Cerebellar nuclear complex (tissue), 1 donor: Measurements from ENCODE around the gene ARSG.
"Not testable (repeated sequence)": the region's sequence is repeated elsewhere in the genome, so short reads cannot be mapped to it uniquely, and the experiment has no call there.

Experiments used
- DNase-seq, 2 experiments: peaks; one replicate each; lab custom pipeline; 2025; lab: John Stamatoyannopoulos, UW

Gene ARSG

DNA sequence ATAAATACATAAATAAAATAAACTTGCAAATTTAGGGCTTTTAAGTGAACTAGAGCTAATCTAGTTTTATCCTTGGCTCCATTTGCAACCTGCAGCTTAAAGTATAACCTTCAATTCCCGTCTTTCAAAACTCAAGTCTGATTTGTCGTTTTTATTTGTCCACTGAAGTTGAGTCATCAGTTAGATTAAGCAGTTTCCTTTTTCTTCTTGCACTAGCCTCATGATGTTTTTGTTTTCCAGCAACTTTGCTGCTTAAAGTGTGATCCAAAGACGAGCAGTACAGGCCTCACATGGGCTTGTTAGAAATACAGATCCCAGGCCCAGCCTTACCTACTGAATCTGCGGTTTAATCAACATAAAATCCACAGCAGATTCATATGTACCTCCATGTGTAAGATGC, 13.8 kb downstream of the ARSG start:
- no peak for DNase-seq

DNA sequence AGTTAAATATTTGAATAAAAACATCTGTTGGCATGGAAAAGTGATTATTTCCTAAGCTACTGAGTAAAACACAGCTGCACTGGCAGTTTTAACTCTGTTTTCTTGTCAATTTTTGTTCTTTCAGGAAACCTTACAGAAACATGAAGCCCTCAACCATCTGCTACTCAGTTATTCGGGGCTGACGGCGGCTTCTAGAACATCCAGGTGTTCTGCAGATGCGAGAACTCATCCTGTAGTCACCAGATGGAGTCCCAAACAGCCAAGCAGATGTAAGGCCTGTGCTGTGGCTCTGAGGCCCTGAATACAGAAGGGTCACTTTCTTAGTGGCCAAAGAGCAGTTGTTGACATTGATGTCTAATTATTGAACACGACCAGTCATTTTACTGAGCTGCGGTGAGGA, 15.5 kb downstream of the ARSG start:
- no peak for DNase-seq

- DNase-seq: no peak
Observed at GRCh38 chr17:68307443-68307842, 16.1 kb downstream of the ARSG start.

GRCh38 chr17:68308486-68308885, 17.2 kb downstream of the ARSG start:
- not testable (repeated sequence) for DNase-seq

DNA sequence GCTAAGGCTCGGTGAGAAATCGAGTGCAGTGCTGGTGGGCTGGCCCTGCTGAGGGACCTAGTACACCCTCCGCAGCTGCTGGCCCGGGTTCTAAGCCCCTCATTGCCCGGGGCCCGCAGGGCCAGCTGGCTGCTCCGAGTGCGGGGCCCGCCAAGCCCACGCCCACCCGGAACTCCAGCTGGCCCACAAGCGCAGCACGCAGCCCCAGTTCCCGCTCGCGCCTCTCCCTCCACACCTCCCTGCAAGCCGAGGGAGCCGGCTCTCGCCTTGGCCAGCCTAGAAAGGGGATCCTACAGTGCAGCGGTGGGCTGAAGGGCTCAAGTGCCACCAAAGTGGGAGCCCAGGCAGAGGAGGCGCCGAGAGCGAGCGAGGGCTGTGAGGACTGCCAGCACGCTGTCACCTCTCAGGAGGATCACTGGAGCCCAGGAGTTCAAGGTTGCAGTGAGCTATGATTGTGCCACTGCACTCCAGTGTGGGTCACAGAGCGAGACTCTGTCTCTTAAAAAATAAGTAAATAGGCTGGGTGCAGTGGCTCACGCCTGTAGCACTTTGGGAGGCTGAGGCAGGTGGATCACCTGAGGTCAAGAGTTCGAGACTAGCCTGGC, 17.9 kb downstream of the ARSG start:
- not testable (repeated sequence) for DNase-seq

GRCh38 chr17:68310152-68310551, 18.9 kb downstream of the ARSG start:
- DNase-seq: no peak

DNA sequence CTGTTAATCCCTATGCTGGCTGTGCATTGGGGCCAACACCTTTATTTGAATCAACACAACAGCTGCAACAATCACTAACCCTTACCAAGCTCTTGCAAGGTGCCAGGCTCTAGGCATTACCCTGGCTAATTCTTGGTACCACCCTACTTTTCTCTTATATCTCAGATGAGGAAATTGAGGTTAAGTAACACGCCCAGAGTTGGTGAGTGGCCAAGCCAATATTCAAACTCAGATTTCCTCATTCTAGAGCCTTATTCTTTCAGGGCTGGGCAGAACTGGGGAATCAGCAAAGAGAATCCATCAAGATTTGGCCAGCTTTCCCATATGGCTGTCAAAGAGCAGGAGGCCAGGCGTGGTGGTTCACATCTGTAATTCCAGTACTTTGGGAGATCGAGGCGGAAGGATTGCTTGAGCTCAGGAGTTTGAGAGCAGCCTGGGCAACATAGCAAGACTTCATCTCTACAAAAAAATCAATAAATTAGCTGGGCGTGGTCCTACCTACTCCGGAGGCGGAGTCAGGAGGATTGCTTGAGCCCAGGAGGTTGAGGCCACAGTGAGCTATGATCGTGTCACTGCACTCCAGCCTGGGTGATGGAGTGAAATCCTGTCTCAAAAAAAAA, 23.7 kb downstream of the ARSG start:
- no peak for DNase-seq

- no peak for DNase-seq
Observed at GRCh38 chr17:68315930-68316329, 24.6 kb downstream of the ARSG start.

- DNase-seq: no peak
Observed at GRCh38 chr17:68317458-68317857, 26.2 kb downstream of the ARSG start.

- DNase-seq: no peak
Observed at GRCh38 chr17:68318103-68318991, 27.1 kb downstream of the ARSG start.

- DNase-seq: no peak
Observed at GRCh38 chr17:68319410-68320162, 28.3 kb downstream of the ARSG start.

- no peak for DNase-seq
Observed at GRCh38 chr17:68320311-68320865, 29.1 kb downstream of the ARSG start.

DNA sequence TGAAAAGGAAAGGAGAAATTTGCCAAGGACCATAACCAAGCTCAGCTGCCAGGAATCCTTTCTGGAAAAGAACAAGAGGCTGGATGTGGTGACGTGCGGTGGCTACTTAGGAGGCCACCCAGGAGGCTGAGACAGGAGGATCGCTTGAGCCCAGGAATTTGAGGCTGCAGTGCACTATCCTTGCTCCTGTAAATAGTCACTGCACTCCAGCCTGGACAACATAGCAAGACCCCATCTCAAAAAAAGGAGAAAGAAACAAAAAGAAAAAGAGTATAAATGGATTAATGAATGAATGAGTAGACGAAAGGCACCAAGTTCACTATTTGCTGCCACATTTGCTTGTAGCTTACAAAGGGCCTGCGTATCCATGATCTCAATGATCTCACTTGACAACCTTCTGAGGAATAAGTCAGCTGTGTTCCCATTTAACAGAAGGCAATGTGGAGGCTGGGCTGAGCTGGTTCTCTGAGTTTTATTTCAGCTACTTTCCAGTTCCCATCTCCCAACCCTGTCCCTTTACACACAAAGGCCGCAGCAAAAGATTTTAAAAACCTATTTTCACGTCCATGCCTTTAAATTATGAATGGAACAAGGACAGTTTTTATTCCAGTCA, 29.8 kb downstream of the ARSG start:
- no peak for DNase-seq

DNA sequence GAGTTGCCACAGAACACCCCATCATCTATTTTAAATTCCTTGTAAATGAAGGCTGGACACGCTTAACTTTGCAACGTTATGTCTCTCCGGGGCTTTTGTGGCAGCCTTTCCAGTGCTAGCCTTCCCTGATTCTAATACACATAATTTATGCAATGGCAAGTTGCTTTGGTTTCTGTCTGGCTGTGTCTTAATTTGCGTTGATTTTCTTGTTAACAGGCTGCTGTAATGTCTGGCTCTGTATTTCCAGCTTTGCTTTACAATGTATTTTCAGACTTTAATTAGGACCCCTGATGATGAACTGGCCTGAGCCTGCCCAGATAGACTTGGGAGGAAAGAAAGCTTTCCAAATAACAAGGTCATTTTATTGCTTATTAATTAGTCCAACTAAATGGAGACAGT, 30.3 kb downstream of the ARSG start:
- DNase-seq: no peak

GRCh38 chr17:68322630-68323029, 31.3 kb downstream of the ARSG start:
- DNase-seq: no peak

- no peak for DNase-seq
Observed at GRCh38 chr17:68324114-68324513, 32.8 kb downstream of the ARSG start.

DNA sequence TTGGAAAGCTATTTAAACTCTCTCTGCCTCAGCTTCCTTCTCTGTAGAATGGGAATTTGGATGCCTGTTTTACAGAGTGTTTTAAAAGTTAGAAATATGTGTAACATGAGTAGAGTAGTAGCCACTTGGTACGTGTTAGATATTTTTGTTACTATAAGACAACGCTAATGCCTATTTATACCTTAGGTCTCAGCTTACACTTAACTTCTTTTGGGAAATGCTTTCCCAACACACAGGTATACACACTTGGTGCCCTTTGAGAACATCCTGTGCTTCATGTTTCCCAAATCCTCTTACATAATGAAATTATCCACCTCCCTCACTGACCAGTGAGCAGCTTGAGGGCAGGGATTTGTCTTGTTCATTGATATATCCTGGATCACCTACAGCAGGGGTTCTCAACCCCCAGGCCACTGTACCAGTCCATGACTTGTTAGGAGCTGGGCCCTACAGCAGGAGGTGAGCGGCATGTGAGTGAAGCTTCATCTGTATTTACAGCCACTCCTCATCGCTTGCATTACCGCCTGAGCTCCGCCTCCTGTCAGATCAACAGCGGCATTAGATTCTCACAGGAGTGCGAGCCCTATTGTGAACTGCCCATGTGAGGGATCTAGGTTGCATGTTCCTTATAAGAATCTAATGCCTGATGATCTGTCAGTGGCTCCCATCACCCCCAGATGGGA, 33.5 kb downstream of the ARSG start:
- DNase-seq: no peak

- DNase-seq: no peak
Observed at GRCh38 chr17:68325961-68326360, 34.7 kb downstream of the ARSG start.

DNA sequence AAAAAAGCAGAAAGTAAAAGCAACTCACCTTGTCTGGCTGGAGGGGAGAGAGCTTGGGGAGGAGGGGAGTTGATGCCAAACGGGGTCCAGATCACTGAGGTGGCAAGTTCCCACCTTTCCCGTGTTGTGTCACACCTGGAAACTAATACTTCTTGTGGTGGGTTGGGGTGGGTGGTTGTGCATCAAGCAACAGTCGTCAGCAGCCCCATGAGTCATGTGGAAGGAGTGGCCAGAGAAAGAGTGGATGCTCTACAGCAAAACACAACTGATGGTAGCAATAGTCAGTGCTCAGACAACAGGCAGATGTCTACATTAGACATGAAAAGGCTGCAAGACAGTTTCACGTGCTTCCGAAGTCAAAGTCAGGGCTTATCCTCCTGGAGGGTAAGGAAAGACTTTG, 35.4 kb downstream of the ARSG start:
- no peak for DNase-seq

DNA sequence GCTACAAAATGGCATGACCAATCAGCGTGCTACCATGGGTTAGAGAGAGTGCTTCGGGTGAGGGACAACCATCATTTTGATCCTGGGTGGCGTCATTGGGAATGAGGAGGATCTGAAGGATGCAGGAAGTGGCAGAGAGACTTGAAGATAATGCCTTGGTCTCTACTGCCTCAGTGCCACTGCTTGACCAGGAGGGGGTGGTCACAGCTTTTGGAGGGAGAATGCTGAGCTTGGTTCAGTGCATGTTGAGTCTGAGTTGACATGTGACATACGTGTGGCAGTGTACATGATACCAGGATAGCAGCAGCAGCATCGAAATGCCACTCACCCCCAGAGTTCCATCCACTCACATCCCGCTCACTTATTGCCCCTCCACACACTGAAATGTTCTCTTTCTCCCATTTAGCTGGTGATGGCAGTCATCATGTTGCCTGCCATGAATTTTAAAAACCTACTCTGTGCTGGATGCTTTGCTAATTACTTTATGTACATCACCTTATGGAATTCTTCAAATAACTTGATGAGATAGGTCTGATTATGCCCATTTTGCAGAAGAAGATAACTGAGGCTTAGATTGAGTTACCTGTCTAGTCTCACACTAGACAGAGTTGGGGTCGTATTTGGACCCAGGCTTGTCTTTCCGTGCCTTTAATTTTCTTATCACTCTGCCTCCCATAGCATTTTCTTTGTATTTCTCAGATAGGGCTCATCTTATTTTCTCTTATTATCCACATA, 36.7 kb downstream of the ARSG start:
- DNase-seq: no peak
